Measurements from ENCODE around the gene COMMD2.
A peak's percentile ranks its signal among the peaks of the same experiment; 100 is the strongest.

COMMD2 gene

GRCh38 chr3:149751551-149751950 lies 738 bp downstream of the COMMD2 start:
- Histone ChIP-seq H3K9ac (ENCODE audit: low read length) (no peak overlapping the region), H3K4me3 (ENCODE audit: low read length) (peak overlapping the region; percentile 96), H3K27ac (ENCODE audit: low read depth, low read length) (peak overlapping the region; percentile 79), H3K27me3 (ENCODE audit: control insufficient read depth, insufficient read depth, low read length) (no peaks in the 10 kb centered on the region), H3K4me1 (ENCODE audit: control insufficient read depth, insufficient read depth, low read length) (no peaks in the 10 kb centered on the region), H3K36me3 (ENCODE audit: control insufficient read depth, insufficient read depth, low read length) (no peaks in the 10 kb centered on the region)

- Histone ChIP-seq H3K4me3 (ENCODE audit: low read length) (no peak overlapping the region), H3K27me3 (ENCODE audit: control insufficient read depth, insufficient read depth, low read length) (no peaks in the 10 kb centered on the region), H3K27ac (ENCODE audit: low read depth, low read length) (no peak overlapping the region), H3K4me1 (ENCODE audit: control insufficient read depth, insufficient read depth, low read length) (no peaks in the 10 kb centered on the region), H3K36me3 (ENCODE audit: control insufficient read depth, insufficient read depth, low read length) (peaks cover 2% of the 10 kb centered on the region), H3K9ac (ENCODE audit: low read length) (no peak overlapping the region)
These were observed 7.7 kb downstream of the COMMD2 start for GRCh38 chr3:149744606-149745005.

DNA sequence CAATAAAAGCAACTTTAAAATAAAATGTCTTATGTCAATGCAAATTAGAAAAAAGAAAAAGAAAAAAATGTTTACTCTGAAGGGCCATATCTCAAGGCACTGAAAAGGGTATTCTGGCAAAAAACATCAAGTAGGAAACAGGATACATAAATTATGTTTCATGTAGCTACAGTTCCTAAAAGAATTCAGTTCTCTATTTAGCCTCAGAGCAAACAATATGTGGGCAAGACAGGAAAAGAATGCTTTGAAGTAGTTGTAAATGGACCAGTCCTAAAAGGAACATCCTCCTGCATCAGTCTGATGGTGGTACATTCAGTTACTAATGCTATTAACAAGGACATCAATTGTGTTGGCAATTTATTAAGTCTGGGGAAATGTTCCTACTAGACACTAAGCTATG lies 8.1 kb downstream of the COMMD2 start:
- no peak overlapping the region for H3K4me3 ChIP-seq (ENCODE audit: low read length)
- peaks cover 2% of the 10 kb centered on the region for H3K36me3 ChIP-seq (ENCODE audit: control insufficient read depth, insufficient read depth, low read length)
- H3K27me3 ChIP-seq (ENCODE audit: control insufficient read depth, insufficient read depth, low read length) = no peaks in the 10 kb centered on the region

GRCh38 chr3:149739396-149739795 lies 12.9 kb downstream of the COMMD2 start:
- H3K36me3 ChIP-seq (ENCODE audit: control insufficient read depth, insufficient read depth, low read length) = peaks cover 2% of the 10 kb centered on the region
- no peak overlapping the region for H3K9ac ChIP-seq (ENCODE audit: low read length)

More for the DNA sequence above, 8.1 kb downstream of the COMMD2 start:
- Histone ChIP-seq H3K4me1 (ENCODE audit: control insufficient read depth, insufficient read depth, low read length) (no peaks in the 10 kb centered on the region), H3K27ac (ENCODE audit: low read depth, low read length) (no peak overlapping the region), H3K9ac (ENCODE audit: low read length) (no peak overlapping the region)

DNA sequence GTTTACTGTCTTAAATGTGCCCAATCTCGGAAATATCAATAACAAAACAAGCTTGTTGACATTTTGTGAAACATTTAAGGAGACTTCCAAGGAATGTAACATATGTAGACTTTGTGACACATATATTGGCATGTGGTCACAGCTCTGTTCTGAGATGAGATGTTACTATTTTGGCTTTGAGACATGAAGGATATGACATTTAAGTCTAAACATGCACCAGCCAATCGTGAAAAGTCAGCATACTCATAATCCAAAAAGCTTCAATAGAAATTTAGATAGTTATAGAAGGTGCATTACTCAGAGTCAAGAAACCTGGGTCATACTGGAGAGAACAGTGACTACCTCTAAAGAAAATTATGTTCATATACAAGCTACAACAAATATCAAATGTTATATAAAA lies 13.4 kb downstream of the COMMD2 start:
- Histone ChIP-seq H3K27ac (ENCODE audit: low read depth, low read length) (no peak overlapping the region), H3K36me3 (ENCODE audit: control insufficient read depth, insufficient read depth, low read length) (peaks cover 2% of the 10 kb centered on the region), H3K4me3 (ENCODE audit: low read length) (no peak overlapping the region), H3K9ac (ENCODE audit: low read length) (no peak overlapping the region), H3K4me1 (ENCODE audit: control insufficient read depth, insufficient read depth, low read length) (no peaks in the 10 kb centered on the region), H3K27me3 (ENCODE audit: control insufficient read depth, insufficient read depth, low read length) (no peaks in the 10 kb centered on the region)

More at GRCh38 chr3:149739396-149739795, 12.9 kb downstream of the COMMD2 start:
- Histone ChIP-seq H3K4me3 (ENCODE audit: low read length) (no peak overlapping the region), H3K4me1 (ENCODE audit: control insufficient read depth, insufficient read depth, low read length) (no peaks in the 10 kb centered on the region), H3K27me3 (ENCODE audit: control insufficient read depth, insufficient read depth, low read length) (no peaks in the 10 kb centered on the region), H3K27ac (ENCODE audit: low read depth, low read length) (no peak overlapping the region)

GRCh38 chr3:149736953-149737205 lies 15.4 kb downstream of the COMMD2 start:
- H3K4me1 ChIP-seq (ENCODE audit: control insufficient read depth, insufficient read depth, low read length) = no peaks in the 10 kb centered on the region
- no peak overlapping the region for H3K27ac ChIP-seq (ENCODE audit: low read depth, low read length)
- H3K9ac ChIP-seq (ENCODE audit: low read length) = no peak overlapping the region
- no peaks in the 10 kb centered on the region for H3K27me3 ChIP-seq (ENCODE audit: control insufficient read depth, insufficient read depth, low read length)
- no peak overlapping the region for H3K4me3 ChIP-seq (ENCODE audit: low read length)
- H3K36me3 ChIP-seq (ENCODE audit: control insufficient read depth, insufficient read depth, low read length) = peaks cover 2% of the 10 kb centered on the region

- H3K27ac ChIP-seq (ENCODE audit: low read depth, low read length) = no peak overlapping the region
- no peak overlapping the region for H3K4me3 ChIP-seq (ENCODE audit: low read length)
- no peaks in the 10 kb centered on the region for H3K27me3 ChIP-seq (ENCODE audit: control insufficient read depth, insufficient read depth, low read length)
- peaks cover under 1% of the 10 kb centered on the region for H3K36me3 ChIP-seq (ENCODE audit: control insufficient read depth, insufficient read depth, low read length)
- no peaks in the 10 kb centered on the region for H3K4me1 ChIP-seq (ENCODE audit: control insufficient read depth, insufficient read depth, low read length)
- H3K9ac ChIP-seq (ENCODE audit: low read length) = no peak overlapping the region
These were observed 15.9 kb downstream of the COMMD2 start for GRCh38 chr3:149736175-149736952.

- Histone ChIP-seq H3K9ac (ENCODE audit: low read length) (no peak overlapping the region), H3K4me1 (ENCODE audit: control insufficient read depth, insufficient read depth, low read length) (no peaks in the 10 kb centered on the region), H3K36me3 (ENCODE audit: control insufficient read depth, insufficient read depth, low read length) (no peaks in the 10 kb centered on the region), H3K4me3 (ENCODE audit: low read length) (no peak overlapping the region), H3K27me3 (ENCODE audit: control insufficient read depth, insufficient read depth, low read length) (no peaks in the 10 kb centered on the region), H3K27ac (ENCODE audit: low read depth, low read length) (no peak overlapping the region)
These were observed 20.1 kb downstream of the COMMD2 start for GRCh38 chr3:149732234-149732633.

DNA sequence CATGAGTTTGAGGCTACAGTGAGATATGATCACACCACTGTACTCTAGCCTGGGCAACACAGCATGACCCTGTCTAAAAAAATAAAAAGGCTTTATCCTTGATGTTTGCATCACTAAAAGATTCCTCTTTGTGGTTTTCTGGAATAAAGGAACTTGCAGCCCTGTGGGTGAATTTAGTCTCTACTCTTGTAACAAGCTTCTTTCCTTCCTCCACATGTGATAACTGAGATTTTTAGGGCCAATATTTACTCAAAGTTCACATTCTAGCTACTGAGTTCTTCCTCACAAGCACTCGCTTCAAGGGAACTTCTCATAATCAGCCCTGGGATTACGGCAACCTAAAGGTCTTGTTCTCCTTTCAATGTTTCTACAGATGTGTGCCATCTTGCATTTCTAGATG lies 24.6 kb downstream of the COMMD2 start:
- H3K36me3 ChIP-seq (ENCODE audit: control insufficient read depth, insufficient read depth, low read length) = no peaks in the 10 kb centered on the region
- H3K27me3 ChIP-seq (ENCODE audit: control insufficient read depth, insufficient read depth, low read length) = no peaks in the 10 kb centered on the region
- no peak overlapping the region for H3K27ac ChIP-seq (ENCODE audit: low read depth, low read length)

DNA sequence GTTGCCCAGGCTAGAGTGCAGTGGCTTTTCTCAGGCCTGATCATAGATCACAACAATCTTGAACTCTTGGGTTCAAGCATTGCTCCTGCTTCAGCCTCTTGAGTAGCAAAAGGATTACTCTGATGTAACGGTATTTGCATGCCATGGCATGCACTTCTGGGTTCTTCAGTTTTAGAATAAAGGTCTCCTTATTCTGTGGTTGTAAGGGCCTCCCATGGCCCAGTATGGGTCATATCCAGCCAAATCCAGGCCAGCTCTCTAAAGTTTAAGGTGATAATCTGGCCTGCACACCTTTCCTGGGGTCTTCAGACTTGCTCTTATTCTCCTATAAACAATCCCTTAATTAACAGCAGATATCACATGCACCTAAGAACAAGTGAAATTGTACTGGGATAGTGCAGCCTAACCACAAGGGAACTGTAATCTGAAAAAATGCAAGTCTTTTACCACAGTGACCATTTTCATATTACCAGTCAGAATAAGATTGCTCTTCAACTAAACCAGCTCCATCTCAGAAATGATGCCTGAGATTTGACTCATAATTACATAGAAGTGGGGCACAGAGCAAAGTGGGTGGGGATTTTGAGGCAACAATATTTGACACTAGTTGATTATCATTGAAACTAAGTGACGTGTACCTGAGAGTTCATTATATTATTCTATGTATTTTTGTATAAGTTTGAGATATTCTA lies 25.4 kb downstream of the COMMD2 start:
- Histone ChIP-seq H3K36me3 (ENCODE audit: control insufficient read depth, insufficient read depth, low read length) (no peaks in the 10 kb centered on the region), H3K4me3 (ENCODE audit: low read length) (no peak overlapping the region), H3K27me3 (ENCODE audit: control insufficient read depth, insufficient read depth, low read length) (no peaks in the 10 kb centered on the region)

More for the DNA sequence above, 24.6 kb downstream of the COMMD2 start:
- Histone ChIP-seq H3K4me3 (ENCODE audit: low read length) (no peak overlapping the region), H3K9ac (ENCODE audit: low read length) (no peak overlapping the region), H3K4me1 (ENCODE audit: control insufficient read depth, insufficient read depth, low read length) (no peaks in the 10 kb centered on the region)

GRCh38 chr3:149723781-149724180 lies 28.5 kb downstream of the COMMD2 start:
- H3K9ac ChIP-seq (ENCODE audit: low read length) = no peak overlapping the region
- no peaks in the 10 kb centered on the region for H3K36me3 ChIP-seq (ENCODE audit: control insufficient read depth, insufficient read depth, low read length)
- H3K4me1 ChIP-seq (ENCODE audit: control insufficient read depth, insufficient read depth, low read length) = no peaks in the 10 kb centered on the region
- no peaks in the 10 kb centered on the region for H3K27me3 ChIP-seq (ENCODE audit: control insufficient read depth, insufficient read depth, low read length)
- no peak overlapping the region for H3K4me3 ChIP-seq (ENCODE audit: low read length)
- no peak overlapping the region for H3K27ac ChIP-seq (ENCODE audit: low read depth, low read length)

More for the DNA sequence above, 25.4 kb downstream of the COMMD2 start:
- Histone ChIP-seq H3K9ac (ENCODE audit: low read length) (no peak overlapping the region), H3K4me1 (ENCODE audit: control insufficient read depth, insufficient read depth, low read length) (no peaks in the 10 kb centered on the region), H3K27ac (ENCODE audit: low read depth, low read length) (no peak overlapping the region)

DNA sequence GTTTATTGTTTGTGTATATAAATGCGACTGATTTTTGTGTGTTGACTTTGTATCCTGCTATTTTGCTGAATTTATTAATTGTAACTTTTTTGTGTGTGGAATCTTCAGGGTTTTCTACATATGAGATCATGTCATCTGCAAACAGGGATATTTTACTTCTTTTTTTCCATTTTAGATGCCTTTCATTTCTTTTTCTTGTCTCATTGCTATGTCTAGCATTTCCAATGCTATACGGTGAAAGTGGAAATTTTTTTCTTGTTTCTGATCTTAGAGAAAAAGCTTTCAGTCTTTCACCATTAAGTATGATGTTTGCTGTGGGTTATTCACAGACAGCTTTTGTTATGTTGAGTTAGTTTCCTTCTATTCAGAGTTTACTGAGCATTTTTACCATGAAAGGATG lies 31.4 kb downstream of the COMMD2 start:
- Histone ChIP-seq H3K4me3 (ENCODE audit: low read length) (no peak overlapping the region), H3K27ac (ENCODE audit: low read depth, low read length) (no peak overlapping the region), H3K9ac (ENCODE audit: low read length) (no peak overlapping the region), H3K27me3 (ENCODE audit: control insufficient read depth, insufficient read depth, low read length) (no peaks in the 10 kb centered on the region), H3K4me1 (ENCODE audit: control insufficient read depth, insufficient read depth, low read length) (no peaks in the 10 kb centered on the region), H3K36me3 (ENCODE audit: control insufficient read depth, insufficient read depth, low read length) (no peaks in the 10 kb centered on the region)

All from rectal smooth muscle tissue (tissue), 1 donor.